Right lobe of liver (tissue), 4 donors: ENCODE measurements around the gene CFAP20.

Experiments
- CTCF ChIP-seq, 4 donors: fragments of 200-600 bp in 3 of 4; fragments of 450-650 bp in 1 of 4; IDR thresholded peaks; one replicate each; pipeline versions ENCODE4 v1.5.1 to v1.8.0; 2016 to 2022; ENCODE audit warnings: antibody characterized with exemption in 4 of 4, mild to moderate bottlenecking in 2 of 4
- POLR2A ChIP-seq: fragments of 450-650 bp; IDR thresholded peaks from one replicate; pipeline ENCODE4 v1.6.1; 2017; ENCODE audit warnings: antibody characterized with exemption, mild to moderate bottlenecking
- donor health status: DM: no; HTN: no; CAD: no.
- donor health status: DM: no; HTN: no; CAD: no.
- donor health status: DM: no; HTN: yes; CAD: no.

DNA sequence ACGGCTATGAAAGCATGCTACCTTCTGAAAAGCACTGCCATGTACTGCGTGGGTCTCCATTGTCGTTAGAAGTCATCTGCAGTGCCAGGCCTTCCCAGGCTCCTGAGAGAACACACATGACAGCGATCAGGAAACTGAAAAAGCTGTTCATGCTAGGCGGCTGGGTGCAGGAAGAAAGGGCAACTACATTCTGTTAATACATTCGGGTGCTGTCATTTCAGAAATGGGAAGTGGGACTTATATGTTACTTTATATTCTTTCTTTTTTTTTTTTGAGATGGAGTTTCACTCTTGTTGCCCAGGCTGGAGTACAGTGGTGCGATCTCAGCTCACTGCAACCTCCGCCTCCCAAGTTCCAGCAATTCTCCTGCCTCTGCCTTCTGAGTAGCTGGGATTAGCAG lies 19.9 kb downstream of the CFAP20 start:
- TF ChIP-seq CTCF (IDR thresholded peaks at IDR 0.05): no peak
- TF ChIP-seq POLR2A: no peak
